ENCODE data around the gene STOML2. TPM values are rescaled to one million over a fixed set of nuclear protein-coding genes. Genes with fewer than 3 reads are reported as not detected.
A peak's percentile ranks its signal among the peaks of the same experiment; 100 is the strongest.

The STOML2 gene
- total RNA-seq, 2 donors from 2014 or later, result 41.0 to 44.2 TPM

DNA sequence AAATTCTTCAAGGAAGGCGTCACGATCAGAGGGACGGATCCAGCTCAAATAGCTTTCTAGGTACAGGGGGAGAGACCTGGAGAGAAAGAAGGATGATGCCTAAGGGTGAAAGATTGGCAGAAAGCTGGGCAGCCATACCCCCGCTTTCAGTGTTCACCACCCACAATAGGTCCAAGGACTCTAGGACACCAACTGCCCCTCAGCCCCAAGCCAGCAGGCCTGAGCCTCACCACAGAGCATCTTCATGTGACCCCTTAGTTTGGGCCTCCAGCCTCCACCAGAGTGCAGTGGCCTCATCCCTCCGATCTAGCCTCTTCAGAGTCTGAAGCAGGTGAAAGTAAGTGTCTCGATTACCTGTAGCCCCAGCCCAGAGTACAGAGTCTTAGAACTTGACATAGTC lies 28.8 kb downstream of the STOML2 start:
- H3K4me1 Mint-ChIP-seq, result peaks cover 34% of the 10 kb centered on the region
- no peaks in the 10 kb centered on the region for H3K27me3 Mint-ChIP-seq
- H3K36me3 Mint-ChIP-seq (ENCODE audit: low read depth), result peaks cover 4% of the 10 kb centered on the region
- ATAC-seq (no peak), DNase-seq (no peak)
- H3K4me3 Mint-ChIP-seq, result no peak overlapping the region
- H3K27ac Mint-ChIP-seq, result no peak overlapping the region
- H3K9me3 ChIP-seq (ENCODE audit: control insufficient read depth, low read length, poor library complexity, severe bottlenecking), result no peaks in the 10 kb centered on the region

DNA sequence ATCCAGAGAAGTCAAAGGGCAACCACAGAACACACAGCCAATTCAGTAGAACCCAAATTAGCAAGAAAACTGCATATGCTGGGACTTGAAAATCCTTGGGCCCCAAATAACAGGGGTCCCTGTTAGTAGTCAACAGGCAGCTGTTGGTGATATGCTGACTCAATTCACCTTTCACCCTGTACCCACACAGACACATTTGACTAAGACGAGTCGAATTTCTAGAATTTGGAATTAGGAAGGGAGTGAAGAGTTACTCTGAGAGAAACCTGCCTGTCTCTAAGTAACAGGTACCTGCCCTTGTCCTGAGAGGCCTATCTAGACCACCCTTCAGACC lies 29.7 kb downstream of the STOML2 start:
- no peaks in the 10 kb centered on the region for H3K9me3 ChIP-seq (ENCODE audit: control insufficient read depth, low read length, poor library complexity, severe bottlenecking)
- H3K36me3 Mint-ChIP-seq (ENCODE audit: low read depth), result peaks cover 4% of the 10 kb centered on the region
- H3K27ac Mint-ChIP-seq, result peak overlapping the region; percentile 92
- DNase-seq, result no peak
- no peak for ATAC-seq
- H3K4me1 Mint-ChIP-seq, result peaks cover 35% of the 10 kb centered on the region
- H3K27me3 Mint-ChIP-seq, result no peaks in the 10 kb centered on the region
- peak overlapping the region; percentile 92 for H3K4me3 Mint-ChIP-seq

GRCh38 chr9:35072461-35073278 lies 30.3 kb downstream of the STOML2 start, which contains the start of gene VCP:
Gene VCP (minus strand): TSS chr9:35072625. CDS start chr9:35072353, 272 bp downstream.
- DNase-seq (peak; percentile 92 to 97 (median 93)), ATAC-seq (peak; percentile 90)
- Mint-ChIP-seq H3K27ac (peak within 1 kb of the TSS; percentile 92), H3K27me3 (no peaks in the 10 kb centered on the region), H3K4me3 (peak within 1 kb of the TSS; percentile 92), H3K4me1 (peaks cover 40% of the 10 kb centered on the region), H3K36me3 (ENCODE audit: low read depth) (peaks cover 4% of the 10 kb centered on the region)
- H3K9me3 ChIP-seq (ENCODE audit: control insufficient read depth, low read length, poor library complexity, severe bottlenecking), result no peaks in the 10 kb centered on the region

DNA sequence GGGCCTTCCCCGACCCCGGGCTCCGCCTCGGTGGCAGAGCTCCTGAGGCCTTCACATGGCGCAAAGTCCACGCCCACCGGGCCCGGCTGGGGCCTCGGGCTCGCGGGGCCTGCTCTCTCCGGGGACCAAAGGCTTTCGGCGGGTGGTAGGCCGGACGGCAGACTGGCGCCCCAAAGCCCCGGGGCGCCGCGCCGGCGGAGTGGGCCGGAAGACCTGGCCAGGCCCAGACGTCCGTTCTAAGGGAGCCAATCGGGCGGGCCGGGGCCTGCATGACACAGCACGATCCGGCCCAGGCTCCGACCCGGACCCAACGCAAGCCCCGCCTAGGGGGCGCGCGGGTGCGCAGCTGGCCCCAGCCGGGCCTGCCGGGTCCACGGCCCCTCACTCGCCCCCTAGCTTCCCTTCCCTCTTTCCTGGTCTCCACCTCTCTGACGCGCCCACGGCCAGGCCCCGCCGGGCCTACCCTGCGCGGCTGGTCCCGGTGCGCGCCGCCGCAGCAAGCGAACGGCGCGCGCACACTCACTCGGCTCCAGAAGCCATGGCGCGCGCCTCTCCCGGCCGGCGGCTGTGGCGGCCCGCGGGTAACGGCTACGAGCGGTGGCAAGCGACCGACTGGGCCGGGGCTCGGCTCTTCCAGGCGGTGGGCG lies 31.0 kb downstream of the STOML2 start:
- Mint-ChIP-seq H3K4me1 (peaks cover 45% of the 10 kb centered on the region), H3K27ac (peak overlapping the region; percentile 92), H3K4me3 (peak overlapping the region; percentile 92), H3K36me3 (ENCODE audit: low read depth) (peaks cover 6% of the 10 kb centered on the region), H3K27me3 (no peaks in the 10 kb centered on the region)
- H3K9me3 ChIP-seq (ENCODE audit: control insufficient read depth, low read length, poor library complexity, severe bottlenecking), result no peaks in the 10 kb centered on the region
- DNase-seq (peak; percentile 62 to 72 (median 68)), ATAC-seq (peak; percentile 57)

- Mint-ChIP-seq H3K4me1 (peaks cover 48% of the 10 kb centered on the region), H3K27ac (peak overlapping the region; percentile 92), H3K4me3 (peak overlapping the region; percentile 92), H3K27me3 (no peaks in the 10 kb centered on the region), H3K36me3 (ENCODE audit: low read depth) (peaks cover 5% of the 10 kb centered on the region)
- no peaks in the 10 kb centered on the region for H3K9me3 ChIP-seq (ENCODE audit: control insufficient read depth, low read length, poor library complexity, severe bottlenecking)
- no peak for ATAC-seq
- DNase-seq, result no peak
These were observed 31.8 kb downstream of the STOML2 start for GRCh38 chr9:35070823-35071813.

GRCh38 chr9:35069020-35069419 lies 33.9 kb downstream of the STOML2 start:
- Mint-ChIP-seq H3K36me3 (ENCODE audit: low read depth) (peaks cover 2% of the 10 kb centered on the region), H3K27me3 (no peaks in the 10 kb centered on the region), H3K4me3 (peak overlapping the region; percentile 58), H3K4me1 (peaks cover 45% of the 10 kb centered on the region), H3K27ac (peak overlapping the region; percentile 67)
- no peaks in the 10 kb centered on the region for H3K9me3 ChIP-seq (ENCODE audit: control insufficient read depth, low read length, poor library complexity, severe bottlenecking)
- DNase-seq, result no peak
- no peak for ATAC-seq

DNA sequence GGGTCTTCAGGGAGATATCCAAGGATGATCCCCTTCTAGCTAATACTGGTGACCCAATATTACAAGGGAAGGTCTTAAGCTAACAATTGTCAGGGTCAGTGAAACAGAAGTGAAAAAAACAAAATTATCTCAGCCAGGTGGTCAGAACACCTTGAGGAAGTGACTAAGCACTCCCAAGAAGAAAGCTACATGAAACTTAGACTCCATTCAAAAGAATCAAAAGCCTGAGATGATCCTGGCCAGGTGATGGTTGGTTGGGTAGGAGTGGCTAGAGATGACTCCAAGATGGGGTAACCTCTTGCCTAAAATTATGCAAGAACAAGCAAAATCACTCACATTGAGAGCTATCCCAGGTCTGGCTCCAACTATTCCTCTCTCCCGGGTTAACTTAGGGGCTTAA lies 35.9 kb downstream of the STOML2 start:
- H3K9me3 ChIP-seq (ENCODE audit: control insufficient read depth, low read length, poor library complexity, severe bottlenecking), result no peaks in the 10 kb centered on the region
- ATAC-seq (no peak), DNase-seq (no peak)
- H3K27ac Mint-ChIP-seq, result peak overlapping the region; percentile 41
- H3K4me1 Mint-ChIP-seq, result peaks cover 38% of the 10 kb centered on the region
- no peaks in the 10 kb centered on the region for H3K27me3 Mint-ChIP-seq
- peaks cover 8% of the 10 kb centered on the region for H3K36me3 Mint-ChIP-seq (ENCODE audit: low read depth)
- no peak overlapping the region for H3K4me3 Mint-ChIP-seq

- H3K36me3 Mint-ChIP-seq (ENCODE audit: low read depth), result peaks cover 20% of the 10 kb centered on the region
- ATAC-seq (no peak), DNase-seq (no peak)
- no peaks in the 10 kb centered on the region for H3K9me3 ChIP-seq (ENCODE audit: control insufficient read depth, low read length, poor library complexity, severe bottlenecking)
- no peak overlapping the region for H3K27ac Mint-ChIP-seq
- peaks cover 7% of the 10 kb centered on the region for H3K4me1 Mint-ChIP-seq
- no peaks in the 10 kb centered on the region for H3K27me3 Mint-ChIP-seq
- no peak overlapping the region for H3K4me3 Mint-ChIP-seq
These were observed 42.3 kb downstream of the STOML2 start for GRCh38 chr9:35060548-35061207.

- peaks cover 7% of the 10 kb centered on the region for H3K4me1 Mint-ChIP-seq
- H3K27ac Mint-ChIP-seq, result no peak overlapping the region
- no peak for ATAC-seq
- H3K27me3 Mint-ChIP-seq, result no peaks in the 10 kb centered on the region
- H3K9me3 ChIP-seq (ENCODE audit: control insufficient read depth, low read length, poor library complexity, severe bottlenecking), result no peaks in the 10 kb centered on the region
- peaks cover 20% of the 10 kb centered on the region for H3K36me3 Mint-ChIP-seq (ENCODE audit: low read depth)
- H3K4me3 Mint-ChIP-seq, result no peak overlapping the region
- DNase-seq, result no peak
These were observed 43.5 kb downstream of the STOML2 start for GRCh38 chr9:35059438-35059837.

- H3K27me3 Mint-ChIP-seq, result no peaks in the 10 kb centered on the region
- ATAC-seq, result no peak
- peaks cover 18% of the 10 kb centered on the region for H3K36me3 Mint-ChIP-seq (ENCODE audit: low read depth)
- H3K9me3 ChIP-seq (ENCODE audit: control insufficient read depth, low read length, poor library complexity, severe bottlenecking), result no peaks in the 10 kb centered on the region
- no peak for DNase-seq
- peaks cover 10% of the 10 kb centered on the region for H3K4me1 Mint-ChIP-seq
- no peak overlapping the region for H3K4me3 Mint-ChIP-seq
- peak overlapping the region; percentile 49 for H3K27ac Mint-ChIP-seq
These were observed 45.7 kb downstream of the STOML2 start for GRCh38 chr9:35057271-35057620.

- H3K27ac Mint-ChIP-seq, result no peak overlapping the region
- no peak for ATAC-seq
These were observed 46.2 kb downstream of the STOML2 start for GRCh38 chr9:35056571-35057270.

More at GRCh38 chr9:35056571-35057270, 46.2 kb downstream of the STOML2 start:
- peaks cover 17% of the 10 kb centered on the region for H3K36me3 Mint-ChIP-seq (ENCODE audit: low read depth)
- peak overlapping the region; percentile 52 for H3K4me3 Mint-ChIP-seq
- no peaks in the 10 kb centered on the region for H3K9me3 ChIP-seq (ENCODE audit: control insufficient read depth, low read length, poor library complexity, severe bottlenecking)
- no peak for DNase-seq
- H3K27me3 Mint-ChIP-seq, result no peaks in the 10 kb centered on the region
- peaks cover 10% of the 10 kb centered on the region for H3K4me1 Mint-ChIP-seq
